Gastrocnemius medialis (tissue), 4 donors: ENCODE measurements around the gene LRMDA.

Source experiments
- CTCF ChIP-seq, 5 experiments: fragments of 450-650 bp in 3 of 5; fragments of 200-600 bp in 2 of 5; sonication (generic) in 2 of 5; IDR thresholded peaks in 4 of 5; conservative IDR thresholded peaks in 1 of 5; 1 replicate in 4 of 5; 2 replicates in 1 of 5; pipeline ENCODE4 v1.5.1; 2016 to 2019; ENCODE audit warnings: antibody characterized with exemption in 5 of 5, mild to moderate bottlenecking in 3 of 5, moderate library complexity in 3 of 5
- POLR2A ChIP-seq, 2 donors: fragments of 450-650 bp; IDR thresholded peaks; one replicate each; pipeline ENCODE4 v1.6.1; 2017; ENCODE audit warnings: antibody characterized with exemption in 2 of 2, mild to moderate bottlenecking in 2 of 2, moderate library complexity in 2 of 2

DNA sequence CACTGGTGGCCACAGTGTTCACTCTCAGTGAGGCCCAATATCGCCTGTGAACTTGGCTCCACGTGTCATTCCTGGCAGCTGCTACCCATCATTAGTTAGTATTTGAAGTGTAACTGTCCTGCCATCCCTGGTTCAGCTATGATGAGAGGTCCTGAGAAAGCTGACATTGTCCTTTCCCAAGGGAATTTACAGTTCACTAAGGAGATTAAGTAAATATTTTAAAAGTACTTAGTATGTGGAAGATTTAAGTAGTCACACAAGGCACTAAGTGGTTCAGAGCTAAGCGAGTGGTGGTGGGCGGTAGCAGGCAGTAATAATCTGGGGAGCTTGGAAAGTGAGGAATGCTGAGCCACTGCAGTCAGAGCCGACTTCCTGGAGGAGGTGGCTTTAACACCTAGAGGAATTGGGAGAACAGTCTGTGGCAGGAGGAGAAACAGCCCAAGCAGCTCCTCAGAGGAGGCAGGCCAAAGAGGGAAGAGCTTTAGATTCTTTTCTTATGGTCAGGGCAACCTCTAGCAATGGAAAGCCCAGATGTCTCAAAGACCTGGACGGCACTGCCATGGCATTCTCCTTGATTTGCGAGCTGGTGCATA is 519.7 kb downstream of the LRMDA start:
- TF ChIP-seq CTCF (IDR thresholded peaks at IDR 0.05 in 4 of 5, conservative IDR thresholded peaks at IDR 0.05 in 1 of 5) (no peak), POLR2A (IDR thresholded peaks at IDR 0.05) (no peak)
